Measurements from ENCODE around the gene UBE2U. TPM values are rescaled to one million over a fixed set of nuclear protein-coding genes. Genes with fewer than 3 reads are reported as not detected.
A peak's percentile ranks its signal among the peaks of the same experiment; 100 is the strongest.

UBE2U gene
- total and polyA plus RNA-seq, 10 of the 15 experiments (the other 5 are each of a cell fraction or from before 2014, with no cell fraction given), result not detected

DNA sequence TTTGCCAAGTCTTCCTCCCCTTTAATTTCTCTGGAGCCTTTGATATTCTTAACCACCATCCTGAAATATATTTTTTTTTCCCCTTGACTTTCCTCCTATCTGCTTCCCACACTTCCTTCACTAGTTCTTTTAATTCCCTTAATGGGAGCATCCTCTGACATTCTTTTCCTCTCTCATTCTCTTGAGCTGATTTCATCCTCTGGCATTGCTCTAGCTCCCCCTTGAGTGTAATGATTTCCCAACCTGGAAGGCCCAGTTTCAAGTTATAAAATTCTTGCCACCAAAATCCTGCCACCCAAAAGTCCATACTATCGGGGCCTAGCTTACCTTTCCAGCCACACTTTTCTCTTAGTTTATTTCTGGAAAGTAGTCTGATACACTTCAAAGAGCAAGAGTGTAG, 39.5 kb upstream of the UBE2U start:
- Histone ChIP-seq H3K4me3 (no peak overlapping the region), H4K20me1 (ENCODE audit: control insufficient read depth, insufficient read depth) (no peaks in the 10 kb centered on the region), H3K4me2 (ENCODE audit: control insufficient read depth, insufficient read depth) (no peak overlapping the region), H2AFZ (ENCODE audit: control insufficient read depth, low read depth, low read length) (no peak overlapping the region), H3K27me3 (replicated peaks in 1 of 2; ENCODE audit: control insufficient read depth in 2 of 2, insufficient read depth in 2 of 2, low read length in 1 of 2) (no peaks in the 10 kb centered on the region), H3K9ac (ENCODE audit: control insufficient read depth, insufficient read depth, low read length) (no peak overlapping the region), H3K9me3 (replicated peaks; ENCODE audit: control insufficient read depth, insufficient read depth, low read length) (no peaks in the 10 kb centered on the region; the same call in 2 of the 3 replicates), H3K36me3 (ENCODE audit: control insufficient read depth in 2 of 2, insufficient read depth in 2 of 2, low read length in 1 of 2) (no peaks in the 10 kb centered on the region), H3K4me1 (ENCODE audit: control insufficient read depth, insufficient read depth, low read length) (no peaks in the 10 kb centered on the region), H3K27ac (ENCODE audit: control insufficient read depth, insufficient read depth) (no peak overlapping the region), H3K79me2 (ENCODE audit: control insufficient read depth, insufficient read depth, low read length) (no peaks in the 10 kb centered on the region)
- TF ChIP-seq MTA2 (IDR thresholded peaks at IDR 0.05; ENCODE audit: low read depth), result no peak
- TF ChIP-seq RAD21 (IDR thresholded peaks at IDR 0.05; ENCODE audit: insufficient read depth, low read depth, low read length), result 0 out of 2 replicates have a peak, but pooled peaks have one; percentile 14
- WGBS (ENCODE audit: insufficient coverage, insufficient replicate concordance, low lambda C conversion rate, missing lambda C conversion rate), result 0% methylated on average over 1 of the region's 1 CpG
- in situ Hi-C loops (cut with MboI), result no loop called here
- POLR2A ChIA-PET, result no interaction called here
- ATAC-seq, result no peak
- intact Hi-C loops (cut with micrococcal nuclease; ENCODE audit: unreplicated experiment), result no loop called here
- RAD21 ChIA-PET (ENCODE audit: unreplicated experiment), result interaction anchor here (0.9 to 1.6 kb wide), 2 partner anchors 10 to 64 kb away, joined by 3 read pairs; no protein-coding TSS in a partner anchor
- no TSS peak for BruUV-seq (replicated peaks)
- CTCF ChIA-PET, result interaction anchor here (0.7 to 3.3 kb wide), 5 partner anchors 9 to 82 kb away, joined by 3 to 19 read pairs (median 5); no protein-coding TSS in a partner anchor
- no peak for DNase-seq (ENCODE audit: low read depth, low spot score)
- FAIRE-seq, result no peak
- SMC1A ChIA-PET (ENCODE audit: uncharacterized antibody, unreplicated experiment), result interaction anchor here (0.6 to 3.0 kb wide), 5 partner anchors 20 to 83 kb away, joined by 3 to 9 read pairs (median 3); no protein-coding TSS in a partner anchor

- Histone ChIP-seq H3K9me3 (replicated peaks; ENCODE audit: control insufficient read depth, insufficient read depth, low read length) (no peaks in the 10 kb centered on the region; the same call in 2 of the 3 replicates), H4K20me1 (ENCODE audit: control insufficient read depth, insufficient read depth) (no peaks in the 10 kb centered on the region), H3K27me3 (replicated peaks in 1 of 2; ENCODE audit: control insufficient read depth in 2 of 2, insufficient read depth in 2 of 2, low read length in 1 of 2) (no peaks in the 10 kb centered on the region), H2AFZ (ENCODE audit: control insufficient read depth, low read depth, low read length) (no peak overlapping the region), H3K4me1 (ENCODE audit: control insufficient read depth, insufficient read depth, low read length) (peaks cover 5% of the 10 kb centered on the region), H3K36me3 (ENCODE audit: control insufficient read depth in 2 of 2, insufficient read depth in 2 of 2, low read length in 1 of 2) (no peaks in the 10 kb centered on the region), H3K4me2 (ENCODE audit: control insufficient read depth, insufficient read depth) (no peak overlapping the region), H3K79me2 (ENCODE audit: control insufficient read depth, insufficient read depth, low read length) (no peaks in the 10 kb centered on the region), H3K4me3 (no peak overlapping the region), H3K27ac (ENCODE audit: control insufficient read depth, insufficient read depth) (no peak overlapping the region), H3K9ac (ENCODE audit: control insufficient read depth, insufficient read depth, low read length) (no peak overlapping the region)
- ChIA-PET RAD21 (ENCODE audit: unreplicated experiment) (interaction anchor here (0.9 kb wide), 1 partner anchor 31 kb away, joined by 3 read pairs; no protein-coding TSS in a partner anchor), POLR2A (no interaction called here), SMC1A (ENCODE audit: uncharacterized antibody, unreplicated experiment) (interaction anchor here (0.5 to 1.4 kb wide), 3 partner anchors 65 to 492 kb away, joined by 3 read pairs; no protein-coding TSS in a partner anchor), CTCF (interaction anchor here (2.4 kb wide), 1 partner anchor 30 kb away, joined by 10 read pairs; no protein-coding TSS in a partner anchor)
- DNase-seq (ENCODE audit: low read depth, low spot score) (no peak), ATAC-seq (no peak), FAIRE-seq (no peak)
- no TSS peak for BruUV-seq (replicated peaks)
- intact Hi-C loops (cut with micrococcal nuclease; ENCODE audit: unreplicated experiment), result no loop called here
- 33% methylated on average over 3 of the region's 3 CpGs for WGBS (ENCODE audit: insufficient coverage, insufficient replicate concordance, low lambda C conversion rate, missing lambda C conversion rate)
- in situ Hi-C loops (cut with MboI), result no loop called here
- TF ChIP-seq KLF5 (IDR thresholded peaks at IDR 0.05; ENCODE audit: partially characterized antibody) (no peak), MEF2A (IDR thresholded peaks at IDR 0.05; ENCODE audit: insufficient read depth, low read depth, low read length) (no peak), SMAD5 (IDR thresholded peaks at IDR 0.05; ENCODE audit: low read depth) (no peak), STAT1 (conservative IDR thresholded peaks at IDR 0.05) (no peak), CHD4 (IDR thresholded peaks at IDR 0.05) (no peak), HCFC1 (IDR thresholded peaks at IDR 0.05; ENCODE audit: low read length) (no peak)
- TF ChIP-seq, protein P1, sequence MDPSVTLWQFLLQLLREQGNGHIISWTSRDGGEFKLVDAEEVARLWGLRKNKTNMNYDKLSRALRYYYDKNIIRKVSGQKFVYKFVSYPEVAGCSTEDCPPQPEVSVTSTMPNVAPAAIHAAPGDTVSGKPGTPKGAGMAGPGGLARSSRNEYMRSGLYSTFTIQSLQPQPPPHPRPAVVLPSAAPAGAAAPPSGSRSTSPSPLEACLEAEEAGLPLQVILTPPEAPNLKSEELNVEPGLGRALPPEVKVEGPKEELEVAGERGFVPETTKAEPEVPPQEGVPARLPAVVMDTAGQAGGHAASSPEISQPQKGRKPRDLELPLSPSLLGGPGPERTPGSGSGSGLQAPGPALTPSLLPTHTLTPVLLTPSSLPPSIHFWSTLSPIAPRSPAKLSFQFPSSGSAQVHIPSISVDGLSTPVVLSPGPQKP (IDR thresholded peaks at IDR 0.05; ENCODE audit: low read depth, low read length), result no peak
- TF ChIP-seq, protein P2, sequence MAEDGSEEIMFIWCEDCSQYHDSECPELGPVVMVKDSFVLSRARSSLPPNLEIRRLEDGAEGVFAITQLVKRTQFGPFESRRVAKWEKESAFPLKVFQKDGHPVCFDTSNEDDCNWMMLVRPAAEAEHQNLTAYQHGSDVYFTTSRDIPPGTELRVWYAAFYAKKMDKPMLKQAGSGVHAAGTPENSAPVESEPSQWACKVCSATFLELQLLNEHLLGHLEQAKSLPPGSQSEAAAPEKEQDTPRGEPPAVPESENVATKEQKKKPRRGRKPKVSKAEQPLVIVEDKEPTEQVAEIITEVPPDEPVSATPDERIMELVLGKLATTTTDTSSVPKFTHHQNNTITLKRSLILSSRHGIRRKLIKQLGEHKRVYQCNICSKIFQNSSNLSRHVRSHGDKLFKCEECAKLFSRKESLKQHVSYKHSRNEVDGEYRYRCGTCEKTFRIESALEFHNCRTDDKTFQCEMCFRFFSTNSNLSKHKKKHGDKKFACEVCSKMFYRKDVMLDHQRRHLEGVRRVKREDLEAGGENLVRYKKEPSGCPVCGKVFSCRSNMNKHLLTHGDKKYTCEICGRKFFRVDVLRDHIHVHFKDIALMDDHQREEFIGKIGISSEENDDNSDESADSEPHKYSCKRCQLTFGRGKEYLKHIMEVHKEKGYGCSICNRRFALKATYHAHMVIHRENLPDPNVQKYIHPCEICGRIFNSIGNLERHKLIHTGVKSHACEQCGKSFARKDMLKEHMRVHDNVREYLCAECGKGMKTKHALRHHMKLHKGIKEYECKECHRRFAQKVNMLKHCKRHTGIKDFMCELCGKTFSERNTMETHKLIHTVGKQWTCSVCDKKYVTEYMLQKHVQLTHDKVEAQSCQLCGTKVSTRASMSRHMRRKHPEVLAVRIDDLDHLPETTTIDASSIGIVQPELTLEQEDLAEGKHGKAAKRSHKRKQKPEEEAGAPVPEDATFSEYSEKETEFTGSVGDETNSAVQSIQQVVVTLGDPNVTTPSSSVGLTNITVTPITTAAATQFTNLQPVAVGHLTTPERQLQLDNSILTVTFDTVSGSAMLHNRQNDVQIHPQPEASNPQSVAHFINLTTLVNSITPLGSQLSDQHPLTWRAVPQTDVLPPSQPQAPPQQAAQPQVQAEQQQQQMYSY (CRISPR knock-in tag; IDR thresholded peaks at IDR 0.05), result no peak
Observed at GRCh38 chr1:64166629-64167028, 36.8 kb upstream of the UBE2U start.

Data from GM12878 (cell line).